ENCODE data around the gene ZDHHC9. TPM values are rescaled to one million over a fixed set of nuclear protein-coding genes. Genes with fewer than 3 reads are reported as not detected.

Gene ZDHHC9
- total and polyA plus RNA-seq, 2 donors (not counting 1 experiment from before 2014, with no cell fraction given), result 1.3 to 6.1 TPM

DNA sequence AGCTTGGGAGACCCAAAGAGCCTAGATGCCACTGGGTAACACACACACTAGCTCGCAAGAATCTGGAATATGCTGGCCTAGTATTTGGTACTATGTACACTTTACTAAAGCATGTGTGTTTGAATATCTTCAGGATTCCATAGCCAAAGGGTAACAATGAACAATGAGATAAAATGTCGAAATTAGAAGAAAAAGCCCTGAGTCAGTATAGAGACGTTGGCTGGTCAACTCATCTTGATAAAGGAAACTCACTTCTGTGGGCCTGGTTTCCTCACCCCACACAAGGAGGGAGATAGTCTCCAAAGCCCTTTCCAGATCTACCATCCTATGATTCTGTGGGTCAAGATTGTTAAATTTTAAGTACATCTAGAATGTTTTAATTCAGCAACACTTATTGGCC lies 6.9 kb downstream of the ZDHHC9 start:
- Histone ChIP-seq H3K27ac (ENCODE audit: low read length in 2 of 2) (no peak overlapping the region), H2AFZ (ENCODE audit: insufficient read depth, low read depth, low read length, poor library complexity, severe bottlenecking) (no peak overlapping the region), H4K20me1 (ENCODE audit: control insufficient read depth, insufficient read depth, low read length, poor library complexity, severe bottlenecking) (no peaks in the 10 kb centered on the region), H3K79me2 (ENCODE audit: control insufficient read depth, insufficient read depth, low read length) (no peaks in the 10 kb centered on the region), H3K36me3 (replicated peaks in 1 of 2; ENCODE audit: control extremely low read depth in 1 of 2, control insufficient read depth in 1 of 2, extremely low read depth in 1 of 2, insufficient read depth in 2 of 2, low read length in 1 of 2) (no peaks in the 10 kb centered on the region), H3K4me2 (replicated peaks; ENCODE audit: low read depth, low read length, poor library complexity, severe bottlenecking) (no peak overlapping the region), H3K9me3 (ENCODE audit: control extremely low read depth in 1 of 3, control insufficient read depth in 2 of 3, insufficient read depth in 1 of 3, low read length in 2 of 3) (no peaks in the 10 kb centered on the region), H3K9ac (ENCODE audit: low read length) (no peak overlapping the region), H3K27me3 (replicated peaks in 1 of 4; ENCODE audit: control extremely low read depth in 1 of 4, control insufficient read depth in 3 of 4, insufficient read depth in 4 of 4, low read length in 3 of 4) (no peaks in the 10 kb centered on the region), H3K4me3 (ENCODE audit: control extremely low read depth in 1 of 5, extremely low read depth in 1 of 5, insufficient read depth in 1 of 5, low read depth in 2 of 5, low read length in 4 of 5) (no peak overlapping the region), H3K4me1 (ENCODE audit: control insufficient read depth in 2 of 2, insufficient read depth in 2 of 2, low read length in 2 of 2) (no peaks in the 10 kb centered on the region)
- ChIA-PET POLR2A (no interaction called here), CTCF (interaction anchor here (1.2 kb wide), 1 partner anchor 15 kb away, joined by 3 read pairs; no protein-coding TSS in a partner anchor)
- TF ChIP-seq EZH2 (IDR thresholded peaks at IDR 0.05; ENCODE audit: borderline replicate concordance, insufficient read depth, low read depth, low read length, poor library complexity, severe bottlenecking), result no peak
- TF ChIP-seq, protein P1, sequence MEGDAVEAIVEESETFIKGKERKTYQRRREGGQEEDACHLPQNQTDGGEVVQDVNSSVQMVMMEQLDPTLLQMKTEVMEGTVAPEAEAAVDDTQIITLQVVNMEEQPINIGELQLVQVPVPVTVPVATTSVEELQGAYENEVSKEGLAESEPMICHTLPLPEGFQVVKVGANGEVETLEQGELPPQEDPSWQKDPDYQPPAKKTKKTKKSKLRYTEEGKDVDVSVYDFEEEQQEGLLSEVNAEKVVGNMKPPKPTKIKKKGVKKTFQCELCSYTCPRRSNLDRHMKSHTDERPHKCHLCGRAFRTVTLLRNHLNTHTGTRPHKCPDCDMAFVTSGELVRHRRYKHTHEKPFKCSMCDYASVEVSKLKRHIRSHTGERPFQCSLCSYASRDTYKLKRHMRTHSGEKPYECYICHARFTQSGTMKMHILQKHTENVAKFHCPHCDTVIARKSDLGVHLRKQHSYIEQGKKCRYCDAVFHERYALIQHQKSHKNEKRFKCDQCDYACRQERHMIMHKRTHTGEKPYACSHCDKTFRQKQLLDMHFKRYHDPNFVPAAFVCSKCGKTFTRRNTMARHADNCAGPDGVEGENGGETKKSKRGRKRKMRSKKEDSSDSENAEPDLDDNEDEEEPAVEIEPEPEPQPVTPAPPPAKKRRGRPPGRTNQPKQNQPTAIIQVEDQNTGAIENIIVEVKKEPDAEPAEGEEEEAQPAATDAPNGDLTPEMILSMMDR (IDR thresholded peaks at IDR 0.05), result no peak
- ATAC-seq (ENCODE audit: low read depth), result no peak
- Mint-ChIP-seq H3K27ac (no peak overlapping the region), H3K9me3 (ENCODE audit: insufficient read depth) (no peaks in the 10 kb centered on the region), H3K4me1 (peaks cover 2% of the 10 kb centered on the region), H3K4me3 (no peak overlapping the region), H3K27me3 (no peaks in the 10 kb centered on the region)
- no CpG with 5 or more reads among the region's 3 CpGs for WGBS (ENCODE audit: insufficient coverage)
- no peak for DNase-seq
- intact Hi-C loops (cut with micrococcal nuclease), result no loop called here

- H3K4me3 Mint-ChIP-seq, result no peak overlapping the region
- Histone ChIP-seq H3K79me2 (ENCODE audit: control insufficient read depth, insufficient read depth, low read length) (no peaks in the 10 kb centered on the region), H3K4me3 (ENCODE audit: control extremely low read depth in 1 of 5, extremely low read depth in 1 of 5, insufficient read depth in 1 of 5, low read depth in 2 of 5, low read length in 4 of 5) (no peak overlapping the region), H4K20me1 (ENCODE audit: control insufficient read depth, insufficient read depth, low read length, poor library complexity, severe bottlenecking) (no peaks in the 10 kb centered on the region), H3K9ac (ENCODE audit: low read length) (no peak overlapping the region), H3K27me3 (replicated peaks in 1 of 4; ENCODE audit: control extremely low read depth in 1 of 4, control insufficient read depth in 3 of 4, insufficient read depth in 4 of 4, low read length in 3 of 4) (no peaks in the 10 kb centered on the region), H3K4me2 (replicated peaks; ENCODE audit: low read depth, low read length, poor library complexity, severe bottlenecking) (no peak overlapping the region), H3K36me3 (replicated peaks in 1 of 2; ENCODE audit: control extremely low read depth in 1 of 2, control insufficient read depth in 1 of 2, extremely low read depth in 1 of 2, insufficient read depth in 2 of 2, low read length in 1 of 2) (no peaks in the 10 kb centered on the region), H3K27ac (ENCODE audit: low read length in 2 of 2) (no peak overlapping the region), H3K9me3 (ENCODE audit: control extremely low read depth in 1 of 3, control insufficient read depth in 2 of 3, insufficient read depth in 1 of 3, low read length in 2 of 3) (no peaks in the 10 kb centered on the region), H2AFZ (ENCODE audit: insufficient read depth, low read depth, low read length, poor library complexity, severe bottlenecking) (no peak overlapping the region), H3K4me1 (ENCODE audit: control insufficient read depth in 2 of 2, insufficient read depth in 2 of 2, low read length in 2 of 2) (no peaks in the 10 kb centered on the region)
- intact Hi-C loops (cut with micrococcal nuclease), result no loop called here
- POLR2A ChIA-PET, result no interaction called here
- H3K9me3 Mint-ChIP-seq (ENCODE audit: insufficient read depth), result no peaks in the 10 kb centered on the region
- TF ChIP-seq EZH2 (IDR thresholded peaks at IDR 0.05; ENCODE audit: borderline replicate concordance, insufficient read depth, low read depth, low read length, poor library complexity, severe bottlenecking), result no peak
- TF ChIP-seq, protein P1 (IDR thresholded peaks at IDR 0.05), result no peak
- 100% methylated on average over 1 of the region's 5 CpGs for WGBS (ENCODE audit: insufficient coverage)
- no peak for DNase-seq
- ATAC-seq (ENCODE audit: low read depth), result no peak
- CTCF ChIA-PET, result interaction anchor here (0.7 to 1.2 kb wide), 3 partner anchors 8 to 156 kb away, joined by 3 to 6 read pairs (median 3); no protein-coding TSS in a partner anchor
- no peak overlapping the region for H3K27ac Mint-ChIP-seq
- H3K4me1 Mint-ChIP-seq, result no peaks in the 10 kb centered on the region
- H3K27me3 Mint-ChIP-seq, result no peaks in the 10 kb centered on the region
These were observed 10.3 kb downstream of the ZDHHC9 start for GRCh38 chrX:129833153-129833990.
